ENCODE measurements around the gene GOLGA8B. TPM values are rescaled to one million over a fixed set of nuclear protein-coding genes. Genes with fewer than 3 reads are reported as not detected.
"Not testable (repeated sequence)": the region's sequence is repeated elsewhere in the genome, so short reads cannot be mapped to it uniquely, and the experiment has no call there.

Gene GOLGA8B
- polyA plus RNA-seq, 3 donors, result 0.37 to 11.5 TPM; not detected in 1

DNA sequence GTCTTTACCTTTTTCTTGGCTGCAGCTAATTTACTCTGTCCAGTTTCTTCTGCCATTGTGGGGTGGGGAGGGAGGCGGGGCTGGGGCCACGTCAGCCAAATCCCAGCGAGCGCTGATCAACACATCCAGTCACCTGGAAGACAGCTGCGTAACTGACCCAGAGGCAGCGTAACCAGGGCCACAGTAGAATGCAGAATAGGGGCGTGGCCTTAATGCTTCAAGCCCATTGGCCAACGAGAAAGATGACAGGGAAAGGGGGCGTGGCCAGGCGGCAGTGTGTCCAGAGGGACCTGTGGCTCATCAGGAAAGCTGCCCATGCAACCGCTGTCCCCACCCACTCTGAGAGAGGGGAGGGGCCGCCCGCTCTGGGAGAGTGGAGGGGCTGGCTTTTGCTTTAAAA lies 47.6 kb downstream of the GOLGA8B start:
- H3K4me2 ChIP-seq (replicated peaks; ENCODE audit: extremely low read depth, low read length, poor library complexity, severe bottlenecking); intact Hi-C loops (cut with micrococcal nuclease); H3K36me3 ChIP-seq (replicated peaks in 1 of 2; ENCODE audit: control insufficient read depth in 1 of 2, insufficient read depth in 2 of 2, low read length in 2 of 2); DNase-seq; H3K36me3 Mint-ChIP-seq; H4K20me1 ChIP-seq (ENCODE audit: insufficient read depth, low read length); H3K4me1 ChIP-seq (ENCODE audit: control insufficient read depth in 1 of 2, insufficient read depth in 2 of 2, low read length in 2 of 2); H3K9me3 Mint-ChIP-seq; H3K9me3 ChIP-seq (replicated peaks in 1 of 2; ENCODE audit: control insufficient read depth in 1 of 2, insufficient read depth in 1 of 2, low read length in 2 of 2); H3K9ac ChIP-seq (ENCODE audit: insufficient read depth, low read length, poor library complexity, severe bottlenecking); H3K27ac ChIP-seq (ENCODE audit: low read depth in 1 of 2, low read length in 2 of 2); H3K4me3 ChIP-seq (replicated peaks in 1 of 3; ENCODE audit: low read depth in 2 of 3, low read length in 3 of 3); H2AFZ ChIP-seq (ENCODE audit: insufficient read depth, low read depth, low read length, poor library complexity, severe bottlenecking); H3K27me3 Mint-ChIP-seq (ENCODE audit: low read depth in 3 of 3); H3K4me3 Mint-ChIP-seq; H3K79me2 ChIP-seq (ENCODE audit: insufficient read depth, low read length); H3K27me3 ChIP-seq (ENCODE audit: control insufficient read depth in 2 of 2, insufficient read depth in 2 of 2, low read length in 2 of 2); H3K4me1 Mint-ChIP-seq; H3K27ac Mint-ChIP-seq: not testable (repeated sequence)
- WGBS (ENCODE audit: insufficient coverage), result no CpG with 5 or more reads among the region's 13 CpGs

Small RNAs within 50 kb of the gene (small RNA-seq; reads per million reads assigned to genes)
- not detected for gene RF00425 (ENCODE audit: insufficient read length, low read depth)

Other genes starting within 250 kb of the GOLGA8B start
- 10 to 100 TPM in 1 of 3 donors, 1 to 10 TPM in 2; 5.4 to 80.0 (median 8.0) TPM for gene SLC12A6, start 245.9 kb downstream of the GOLGA8B start, polyA plus RNA-seq
- gene NOP10, start 240.5 kb downstream of the GOLGA8B start, polyA plus RNA-seq, result 100 to 1,000 TPM; 260 to 677 (median 586) TPM
- gene NUTM1, start 240.3 kb downstream of the GOLGA8B start, polyA plus RNA-seq, result not detected
- gene LPCAT4, start 216.5 kb downstream of the GOLGA8B start, polyA plus RNA-seq, result 10 to 100 TPM in 1 of 3 donors, 1 to 10 TPM in 2; 3.3 to 39.5 (median 4.2) TPM
- gene GOLGA8A, start 145.8 kb downstream of the GOLGA8B start, polyA plus RNA-seq, result 10 to 100 TPM in 1 of 3 donors, under 1 TPM in 1, not detected in 1; 0.03 to 14.8 TPM
- not detected for gene GJD2, start 171.3 kb upstream of the GOLGA8B start, polyA plus RNA-seq
- gene ACTC1, start 211.9 kb upstream of the GOLGA8B start, polyA plus RNA-seq, result not detected

Data from CD14-positive monocyte (primary cell).